Daoy (cell line): ENCODE results near the gene HDAC6. TPM values are rescaled to one million over a fixed set of nuclear protein-coding genes. Genes with fewer than 3 reads are reported as not detected.

Experiments
- total RNA-seq: library from RNA; depleted of rRNA; stranded (reverse); fragments of >200 nt; shearing (Covaris generic); gene quantifications from 2 replicates; pipeline ENCODE4 v1.2.3, GENCODE V29; 2014; rRNA removed

Gene HDAC6
- total RNA-seq, 1 experiment from 2014 or later: 18.9 TPM

Other genes with a start within 250 kb of the HDAC6 start
- gene RBM3, start 227.6 kb upstream of the HDAC6 start, total RNA-seq: 142 and 159 TPM in 2 replicates
- gene WDR13, start 204.6 kb upstream of the HDAC6 start, total RNA-seq: 82.3 and 92.5 TPM in 2 replicates
- gene WAS, start 118.3 kb upstream of the HDAC6 start, total RNA-seq: 0.57 TPM in 1 of 2 replicates, not detected in the other
- gene SUV39H1, start 105.3 kb upstream of the HDAC6 start, total RNA-seq: 14.3 and 20.7 TPM in 2 replicates
- not detected in 2 replicates for gene GLOD5, start 40.3 kb upstream of the HDAC6 start, total RNA-seq
- not detected in 2 replicates for gene GATA1, start 15.5 kb upstream of the HDAC6 start, total RNA-seq
- not detected in 2 replicates for gene ERAS, start 24.4 kb downstream of the HDAC6 start, total RNA-seq
- 28.7 and 32.1 TPM in 2 replicates for gene PCSK1N, start 33.5 kb downstream of the HDAC6 start, total RNA-seq
- gene TIMM17B, start 95.7 kb downstream of the HDAC6 start, total RNA-seq: 47.4 and 64.1 TPM in 2 replicates
- 102 TPM in 2 replicates for gene PQBP1, start 95.9 kb downstream of the HDAC6 start, total RNA-seq
- gene SLC35A2, start 109.6 kb downstream of the HDAC6 start, total RNA-seq: 24.8 and 24.9 TPM in 2 replicates
- 4.6 and 6.6 TPM in 2 replicates for gene PIM2, start 117.0 kb downstream of the HDAC6 start, total RNA-seq
- 16.8 and 17.8 TPM in 2 replicates for gene OTUD5, start 155.5 kb downstream of the HDAC6 start, total RNA-seq
- gene KCND1, start 169.8 kb downstream of the HDAC6 start, total RNA-seq: 0.18 and 0.46 TPM in 2 replicates
- 9.7 and 16.9 TPM in 2 replicates for gene GRIPAP1, start 200.2 kb downstream of the HDAC6 start, total RNA-seq
- 24.5 and 36.2 TPM in 2 replicates for gene TFE3, start 241.3 kb downstream of the HDAC6 start, total RNA-seq